Measurements from ENCODE around the gene KDELR3. TPM values are rescaled to one million over a fixed set of nuclear protein-coding genes. Genes with fewer than 3 reads are reported as not detected.

KDELR3 gene
- total RNA-seq, 1 experiment from 2014 or later = 26.1 TPM

GRCh38 chr22:38510416-38510970 is 42.6 kb downstream of the KDELR3 start:
- Histone ChIP-seq H3K4me3 (no peak overlapping the region), H3K4me1 (replicated peaks) (peaks cover 7% of the 10 kb centered on the region), H3K27me3 (replicated peaks) (no peaks in the 10 kb centered on the region), H3K36me3 (peaks cover 6% of the 10 kb centered on the region), H3K9me3 (replicated peaks) (no peaks in the 10 kb centered on the region), H3K27ac (no peak overlapping the region)
- no peak for DNase-seq (ENCODE audit: low read depth in 1 of 2, low spot score in 2 of 2)

DNA sequence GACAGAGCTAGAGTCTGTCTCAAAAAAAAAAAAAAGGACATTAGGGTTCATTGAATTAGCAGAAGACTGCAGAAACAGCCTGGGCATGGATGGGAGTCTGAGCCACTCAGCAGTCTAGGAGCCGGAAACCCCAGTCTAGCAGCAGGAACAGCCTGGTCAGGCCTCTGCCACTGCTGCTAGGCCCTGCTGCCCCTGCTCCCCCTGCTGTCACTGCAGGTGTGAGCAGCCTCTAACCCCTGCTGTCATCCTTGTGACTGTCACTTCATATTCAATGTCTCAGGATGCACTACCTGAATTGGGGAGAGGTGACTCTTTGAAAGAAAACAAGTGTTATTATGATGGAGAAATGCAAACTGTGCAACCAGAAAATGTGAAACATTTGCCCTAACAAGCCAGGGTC is 45.2 kb downstream of the KDELR3 start:
- Histone ChIP-seq H3K4me3 (no peak overlapping the region), H3K36me3 (no peaks in the 10 kb centered on the region), H3K4me1 (replicated peaks) (no peaks in the 10 kb centered on the region), H3K9me3 (replicated peaks) (no peaks in the 10 kb centered on the region), H3K27me3 (replicated peaks) (no peaks in the 10 kb centered on the region), H3K27ac (no peak overlapping the region)
- DNase-seq (ENCODE audit: low read depth in 1 of 2, low spot score in 2 of 2) = no peak

- no peak for DNase-seq (ENCODE audit: low read depth in 1 of 2, low spot score in 2 of 2)
- Histone ChIP-seq H3K36me3 (no peaks in the 10 kb centered on the region), H3K9me3 (replicated peaks) (no peaks in the 10 kb centered on the region), H3K4me3 (no peak overlapping the region), H3K27ac (no peak overlapping the region), H3K27me3 (replicated peaks) (peaks cover 15% of the 10 kb centered on the region), H3K4me1 (replicated peaks) (no peaks in the 10 kb centered on the region)
Observed at GRCh38 chr22:38518620-38519019, 50.7 kb downstream of the KDELR3 start.

GRCh38 chr22:38519453-38520250 is 51.8 kb downstream of the KDELR3 start:
- Histone ChIP-seq H3K4me3 (no peak overlapping the region), H3K27me3 (replicated peaks) (peaks cover 24% of the 10 kb centered on the region), H3K36me3 (no peaks in the 10 kb centered on the region), H3K27ac (no peak overlapping the region), H3K9me3 (replicated peaks) (no peaks in the 10 kb centered on the region), H3K4me1 (replicated peaks) (no peaks in the 10 kb centered on the region)
- DNase-seq (ENCODE audit: low read depth in 1 of 2, low spot score in 2 of 2) = no peak

- Histone ChIP-seq H3K4me3 (no peak overlapping the region), H3K27me3 (replicated peaks) (peaks cover 35% of the 10 kb centered on the region), H3K36me3 (no peaks in the 10 kb centered on the region), H3K27ac (no peak overlapping the region), H3K9me3 (replicated peaks) (no peaks in the 10 kb centered on the region), H3K4me1 (replicated peaks) (no peaks in the 10 kb centered on the region)
- DNase-seq (ENCODE audit: low read depth in 1 of 2, low spot score in 2 of 2) = no peak
Observed at GRCh38 chr22:38523029-38523428, 55.1 kb downstream of the KDELR3 start.

GRCh38 chr22:38523479-38523878 is 55.6 kb downstream of the KDELR3 start:
- Histone ChIP-seq H3K9me3 (replicated peaks) (no peaks in the 10 kb centered on the region), H3K4me3 (no peak overlapping the region), H3K27me3 (replicated peaks) (peaks cover 38% of the 10 kb centered on the region), H3K36me3 (no peaks in the 10 kb centered on the region), H3K4me1 (replicated peaks) (no peaks in the 10 kb centered on the region), H3K27ac (no peak overlapping the region)
- DNase-seq (ENCODE audit: low read depth in 1 of 2, low spot score in 2 of 2) = no peak

DNA sequence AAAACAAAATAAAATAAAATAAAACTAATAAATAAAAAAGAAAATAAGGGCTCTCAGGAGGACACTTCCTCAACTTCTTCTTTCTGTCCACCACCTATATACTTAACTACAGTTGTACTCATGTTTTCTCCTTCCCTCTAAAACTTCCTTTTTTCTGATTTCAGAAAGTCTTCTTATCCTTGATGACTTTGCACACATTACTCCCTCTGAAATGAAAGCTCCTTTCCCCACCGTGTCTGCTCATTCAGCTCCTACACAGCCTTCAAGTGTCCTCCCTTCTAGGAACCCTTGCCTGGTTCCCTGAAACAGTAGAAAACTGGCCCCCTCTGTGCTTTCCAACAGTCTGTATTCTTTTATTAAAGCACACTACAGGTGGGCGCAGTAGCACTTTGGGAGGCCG is 56.5 kb downstream of the KDELR3 start:
- Histone ChIP-seq H3K9me3 (replicated peaks) (no peaks in the 10 kb centered on the region), H3K27ac (no peak overlapping the region), H3K36me3 (no peaks in the 10 kb centered on the region), H3K4me1 (replicated peaks) (no peaks in the 10 kb centered on the region), H3K27me3 (replicated peaks) (peaks cover 35% of the 10 kb centered on the region), H3K4me3 (no peak overlapping the region)
- no peak for DNase-seq (ENCODE audit: low read depth in 1 of 2, low spot score in 2 of 2)

DNA sequence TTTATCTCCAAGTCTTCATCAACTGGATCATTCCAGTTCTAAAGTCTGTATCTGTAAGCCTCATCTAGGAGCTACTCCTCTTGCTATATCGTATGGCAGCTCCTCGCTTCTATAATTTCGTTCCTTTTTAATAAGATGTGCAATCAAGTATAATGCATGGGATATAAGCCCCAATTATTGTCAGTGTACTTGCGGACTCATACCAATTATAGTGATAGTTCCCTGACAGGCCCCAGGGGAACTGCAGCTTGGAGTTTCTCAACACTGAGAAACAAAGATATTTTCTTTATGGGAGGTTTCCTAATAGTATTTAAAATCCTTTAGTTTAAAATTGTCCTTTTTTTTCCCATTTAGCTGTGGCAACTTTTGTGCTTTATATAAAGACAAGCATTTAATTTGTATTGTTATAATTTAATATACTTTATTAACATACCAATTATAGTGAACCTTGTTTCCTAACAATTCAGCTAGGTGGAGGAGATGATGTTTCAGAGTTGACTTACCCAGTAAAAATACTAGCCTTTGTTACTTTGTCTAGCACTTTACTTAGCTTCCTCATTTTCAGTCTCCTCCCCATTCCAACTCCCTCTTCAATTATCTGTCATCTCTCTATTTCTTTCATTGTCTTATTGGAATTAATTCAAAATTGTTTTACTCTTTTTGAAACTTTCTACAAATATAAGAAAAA is 63.5 kb downstream of the KDELR3 start:
- peaks cover 5% of the 10 kb centered on the region for H3K4me1 ChIP-seq (replicated peaks)
- no peak overlapping the region for H3K27ac ChIP-seq
- H3K27me3 ChIP-seq (replicated peaks) = peaks cover 10% of the 10 kb centered on the region; the same call in 1 of the 2 replicates
- no peaks in the 10 kb centered on the region for H3K36me3 ChIP-seq
- no peak overlapping the region for H3K4me3 ChIP-seq
- no peaks in the 10 kb centered on the region for H3K9me3 ChIP-seq (replicated peaks)
- DNase-seq (ENCODE audit: low read depth in 1 of 2, low spot score in 2 of 2) = no peak

Other genes with a start within 250 kb of the KDELR3 start
- gene TMEM184B, start 195.1 kb upstream of the KDELR3 start, total RNA-seq (2014; rRNA removed; shearing (Covaris generic)) = 22.0 and 23.8 TPM in 2 replicates
- gene CSNK1E, start 150.7 kb upstream of the KDELR3 start, total RNA-seq (2014; rRNA removed; shearing (Covaris generic)) = 82.0 and 118 TPM in 2 replicates
- gene KCNJ4, start 12.9 kb upstream of the KDELR3 start, total RNA-seq (2014; rRNA removed; shearing (Covaris generic)) = not detected in 2 replicates
- 277 and 362 TPM in 2 replicates for gene DDX17, start 38.2 kb downstream of the KDELR3 start, total RNA-seq (2014; rRNA removed; shearing (Covaris generic))
- gene DMC1, start 102.1 kb downstream of the KDELR3 start, total RNA-seq (2014; rRNA removed; shearing (Covaris generic)) = not detected in 2 replicates
- 0.42 TPM in 1 of 2 replicates, not detected in the other for gene FAM227A, start 188.3 kb downstream of the KDELR3 start, total RNA-seq (2014; rRNA removed; shearing (Covaris generic))
- 8.8 and 13.5 TPM in 2 replicates for gene CBY1, start 188.5 kb downstream of the KDELR3 start, total RNA-seq (2014; rRNA removed; shearing (Covaris generic))
- 61.0 and 103 TPM in 2 replicates for gene TOMM22, start 213.9 kb downstream of the KDELR3 start, total RNA-seq (2014; rRNA removed; shearing (Covaris generic))
- gene JOSD1, start 232.8 kb downstream of the KDELR3 start, total RNA-seq (2014; rRNA removed; shearing (Covaris generic)) = 53.5 and 67.0 TPM in 2 replicates
- 24.8 and 28.9 TPM in 2 replicates for gene GTPBP1, start 237.8 kb downstream of the KDELR3 start, total RNA-seq (2014; rRNA removed; shearing (Covaris generic))

Data from SJSA1 (cell line).